Left ventricle myocardium inferior (tissue), 1 donor: ENCODE data around the gene LARGE1. TPM values are rescaled to one million over a fixed set of nuclear protein-coding genes. Genes with fewer than 3 reads are reported as not detected.

Experiments
- DNase-seq: peaks from one replicate; pipeline ENCODE4 v3.0.0-alpha.2; 2020
- H3K27ac ChIP-seq: fragments of 200-600 bp; replicated peaks from 2 replicates; pipeline ENCODE4 v1.8.0; 2021
- H3K27me3 ChIP-seq: fragments of 200-600 bp; 2 replicates; pipeline ENCODE4 v1.8.0; 2021; ENCODE audit warnings: low read depth
- H3K36me3 ChIP-seq: fragments of 200-600 bp; 2 replicates; pipeline ENCODE4 v1.8.0; 2021
- H3K4me1 ChIP-seq: fragments of 200-600 bp; 2 replicates; pipeline ENCODE4 v1.8.0; 2021
- H3K4me3 ChIP-seq: fragments of 200-600 bp; 2 replicates; pipeline ENCODE4 v1.8.0; 2021; ENCODE audit warnings: mild to moderate bottlenecking, moderate library complexity
- H3K9me3 ChIP-seq: fragments of 200-600 bp; replicated peaks from 2 replicates; pipeline ENCODE4 v1.8.0; 2021
- intact Hi-C: fragments of 100-400 bp; cut with micrococcal nuclease; formaldehyde crosslinking; loops from one replicate; pipeline ENCODE4 v1.11.0; 2022
- total RNA-seq: library from RNA; stranded (reverse); fragmentation: NEBNext Ultra II Directional; extraction: Animal tissue kit (Norgen Biotek cat#: 25700); gene quantifications from one replicate; pipeline ENCODE4 v1.2.1, GENCODE V29; 2021
- TF ChIP-seq, protein P1 (sequence below): fragments of 200-600 bp; IDR thresholded peaks from 2 replicates; pipeline ENCODE4 v1.8.0; 2021; ENCODE audit warnings: antibody characterized with exemption, mild to moderate bottlenecking, borderline replicate concordance
- donor health status: DM: no; HTN: yes; CAD: no; lungs with severe emphysema.

The LARGE1 gene
- total RNA-seq, 1 donor from 2014 or later = 117 TPM

DNA sequence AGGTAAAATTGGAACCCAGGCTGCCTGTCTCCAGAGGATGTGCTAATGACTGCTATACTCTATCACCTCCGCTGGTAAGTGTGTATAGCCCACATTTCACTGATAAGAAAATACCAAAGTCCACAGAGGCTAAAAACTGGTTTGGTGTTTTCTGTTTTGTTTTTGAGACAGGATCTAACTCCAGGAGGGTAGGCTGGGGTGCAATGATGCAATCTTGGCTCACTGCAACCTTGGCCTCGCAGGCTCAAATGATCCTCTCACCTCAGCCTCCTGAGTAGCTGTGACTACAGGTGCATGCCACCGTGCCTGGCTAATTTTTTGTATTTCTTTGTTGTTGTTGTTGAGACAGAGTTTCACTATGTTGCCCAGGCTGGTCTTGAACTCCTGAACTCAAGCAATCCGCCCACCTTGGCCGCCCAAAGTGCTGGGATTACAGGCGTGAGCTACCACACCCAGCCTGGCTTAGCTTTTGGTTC is 409.8 kb downstream of the LARGE1 start:
- TF ChIP-seq, protein P1, sequence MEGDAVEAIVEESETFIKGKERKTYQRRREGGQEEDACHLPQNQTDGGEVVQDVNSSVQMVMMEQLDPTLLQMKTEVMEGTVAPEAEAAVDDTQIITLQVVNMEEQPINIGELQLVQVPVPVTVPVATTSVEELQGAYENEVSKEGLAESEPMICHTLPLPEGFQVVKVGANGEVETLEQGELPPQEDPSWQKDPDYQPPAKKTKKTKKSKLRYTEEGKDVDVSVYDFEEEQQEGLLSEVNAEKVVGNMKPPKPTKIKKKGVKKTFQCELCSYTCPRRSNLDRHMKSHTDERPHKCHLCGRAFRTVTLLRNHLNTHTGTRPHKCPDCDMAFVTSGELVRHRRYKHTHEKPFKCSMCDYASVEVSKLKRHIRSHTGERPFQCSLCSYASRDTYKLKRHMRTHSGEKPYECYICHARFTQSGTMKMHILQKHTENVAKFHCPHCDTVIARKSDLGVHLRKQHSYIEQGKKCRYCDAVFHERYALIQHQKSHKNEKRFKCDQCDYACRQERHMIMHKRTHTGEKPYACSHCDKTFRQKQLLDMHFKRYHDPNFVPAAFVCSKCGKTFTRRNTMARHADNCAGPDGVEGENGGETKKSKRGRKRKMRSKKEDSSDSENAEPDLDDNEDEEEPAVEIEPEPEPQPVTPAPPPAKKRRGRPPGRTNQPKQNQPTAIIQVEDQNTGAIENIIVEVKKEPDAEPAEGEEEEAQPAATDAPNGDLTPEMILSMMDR = no peak
- H3K27ac ChIP-seq = no peak overlapping the region
- no peak overlapping the region for H3K4me3 ChIP-seq
- intact Hi-C loops = no loop called here
- peaks cover 45% of the 10 kb centered on the region for H3K4me1 ChIP-seq
- no peaks in the 10 kb centered on the region for H3K36me3 ChIP-seq
- no peak for DNase-seq
- no peaks in the 10 kb centered on the region for H3K9me3 ChIP-seq
- no peaks in the 10 kb centered on the region for H3K27me3 ChIP-seq

DNA sequence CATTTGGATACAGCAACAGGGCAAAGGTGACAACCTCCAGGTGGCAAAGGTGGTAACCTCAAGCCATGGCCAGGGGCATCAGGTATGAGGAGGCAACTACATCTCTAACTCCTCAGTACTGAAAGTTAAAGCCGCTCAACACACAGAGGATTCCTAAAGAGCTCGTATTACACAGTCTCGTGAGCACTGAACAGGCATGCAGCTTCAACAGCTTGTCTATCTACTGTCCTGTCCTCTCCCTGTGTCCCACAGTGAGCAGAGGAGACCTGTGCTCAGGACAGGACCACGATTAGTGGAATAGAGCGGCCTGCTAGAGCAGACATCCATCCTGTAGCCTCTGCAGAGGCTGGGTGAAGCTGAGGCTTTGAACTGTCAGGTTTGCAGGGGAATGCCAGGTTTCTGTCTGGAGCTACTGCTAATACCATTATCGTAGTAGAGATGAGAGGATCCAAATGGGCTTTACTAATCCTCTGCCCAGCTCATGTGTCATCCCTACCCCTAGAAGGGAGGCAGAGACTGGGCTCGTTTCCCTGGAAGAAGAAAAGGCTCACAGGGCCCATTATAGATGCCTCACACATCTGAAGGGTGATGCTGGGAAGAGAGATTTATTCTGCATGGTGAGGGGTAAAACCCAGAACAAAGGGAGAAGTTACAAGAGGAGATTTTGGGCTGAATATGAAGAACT is 415.2 kb downstream of the LARGE1 start:
- Histone ChIP-seq H3K4me1 (peaks cover 18% of the 10 kb centered on the region), H3K36me3 (no peaks in the 10 kb centered on the region), H3K27me3 (no peaks in the 10 kb centered on the region), H3K27ac (no peak overlapping the region), H3K4me3 (no peak overlapping the region), H3K9me3 (no peaks in the 10 kb centered on the region)
- DNase-seq = no peak
- intact Hi-C loops = no loop called here
- TF ChIP-seq, protein P1 = no peak

DNA sequence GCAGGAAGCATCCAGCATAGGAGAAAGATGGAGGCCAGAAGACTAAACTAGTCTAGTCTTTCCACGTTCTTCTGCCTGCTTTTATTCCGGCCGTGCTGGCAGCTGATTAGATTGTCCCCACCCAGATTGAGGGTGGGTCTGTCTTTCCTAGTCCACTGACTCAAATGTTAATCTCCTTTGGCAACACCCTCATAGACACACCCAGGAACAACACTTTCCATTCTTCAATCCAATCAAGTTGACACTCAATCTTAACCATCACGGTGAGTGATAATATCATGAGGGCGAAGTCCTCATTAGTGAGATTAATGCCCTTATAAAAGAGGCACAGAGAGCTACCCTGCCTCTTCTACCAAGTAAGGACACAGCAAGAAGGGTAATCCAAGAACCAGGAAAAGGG is 424.2 kb downstream of the LARGE1 start:
- intact Hi-C loops = no loop called here
- Histone ChIP-seq H3K27me3 (no peaks in the 10 kb centered on the region), H3K4me3 (no peak overlapping the region), H3K4me1 (peaks cover 46% of the 10 kb centered on the region), H3K27ac (no peak overlapping the region), H3K36me3 (no peaks in the 10 kb centered on the region), H3K9me3 (no peaks in the 10 kb centered on the region)
- DNase-seq = no peak
- TF ChIP-seq, protein P1 = no peak

DNA sequence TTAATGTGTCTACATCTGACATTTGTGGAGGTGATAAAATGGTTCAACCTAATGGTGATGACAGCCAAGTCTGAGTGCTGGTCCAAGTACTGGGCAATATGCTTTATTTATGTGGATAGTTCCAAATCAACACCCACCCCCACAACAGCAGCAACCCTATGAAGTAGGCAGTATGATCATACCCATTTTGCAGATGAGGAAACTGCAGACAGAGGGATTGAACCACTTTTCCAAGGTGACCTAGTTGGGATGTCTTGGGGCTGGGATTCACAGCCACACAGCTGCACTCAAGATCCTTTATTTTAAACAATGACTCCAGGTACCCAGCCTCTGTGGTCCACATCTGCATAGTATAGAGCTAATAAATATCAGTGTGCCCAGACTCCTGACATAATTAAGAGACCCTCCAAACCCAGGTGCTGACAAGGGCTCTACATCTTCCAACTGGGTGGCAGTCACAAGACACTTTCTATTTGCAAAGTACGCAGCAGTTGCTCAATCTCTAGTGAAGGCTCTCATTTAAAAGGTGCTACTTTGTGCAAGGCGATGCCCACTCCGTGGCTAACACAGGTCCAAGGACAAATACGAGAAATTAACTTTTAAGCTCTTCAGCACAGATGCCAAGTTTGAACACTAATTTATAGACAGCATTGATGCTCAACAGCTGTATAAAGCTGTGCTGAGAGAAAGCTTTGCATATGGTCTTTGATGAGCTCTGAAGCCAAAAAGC is 426.6 kb downstream of the LARGE1 start:
- no peaks in the 10 kb centered on the region for H3K9me3 ChIP-seq
- no peak overlapping the region for H3K27ac ChIP-seq
- TF ChIP-seq, protein P1 = no peak
- intact Hi-C loops = no loop called here
- H3K4me3 ChIP-seq = no peak overlapping the region
- DNase-seq = no peak
- no peaks in the 10 kb centered on the region for H3K27me3 ChIP-seq
- no peaks in the 10 kb centered on the region for H3K36me3 ChIP-seq
- H3K4me1 ChIP-seq = peaks cover 46% of the 10 kb centered on the region

DNA sequence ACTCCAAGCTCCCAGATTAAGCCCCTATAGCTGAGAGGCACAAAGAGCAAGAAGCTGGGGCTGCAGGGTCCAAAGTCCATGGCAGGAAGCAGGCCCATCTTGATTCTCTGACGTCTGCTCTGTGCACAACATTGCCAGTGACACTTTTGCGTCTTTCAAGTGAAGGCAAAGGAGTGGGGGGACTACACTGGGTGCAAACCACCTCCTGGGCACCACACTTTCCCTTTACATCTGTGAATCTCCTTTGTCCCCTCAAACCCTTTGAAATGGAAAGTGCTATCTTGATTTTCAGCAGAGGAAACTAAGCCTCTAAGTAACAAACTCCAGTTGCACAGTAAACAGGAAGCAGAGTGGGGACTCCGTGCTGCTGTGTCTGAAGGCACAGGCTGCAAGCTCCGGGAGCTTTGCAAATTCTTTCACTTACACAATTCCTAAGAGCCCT is 428.0 kb downstream of the LARGE1 start:
- H3K27ac ChIP-seq = peak overlapping the region; percentile 72
- H3K36me3 ChIP-seq = no peaks in the 10 kb centered on the region
- intact Hi-C loops = no loop called here
- peak overlapping the region; percentile 49 for H3K4me3 ChIP-seq
- H3K9me3 ChIP-seq = no peaks in the 10 kb centered on the region
- TF ChIP-seq, protein P1 = no peak
- H3K4me1 ChIP-seq = peaks cover 43% of the 10 kb centered on the region
- no peak for DNase-seq
- no peaks in the 10 kb centered on the region for H3K27me3 ChIP-seq
